Measurements from ENCODE around the gene GGT1. TPM values are rescaled to one million over a fixed set of nuclear protein-coding genes. Genes with fewer than 3 reads are reported as not detected.

GGT1 gene
- polyA plus RNA-seq, 1 donor (not counting 4 experiments of a cell fraction or from before 2014, with no cell fraction given), result 5.8 TPM

- H3K27me3 ChIP-seq (ENCODE audit: control insufficient read depth, extremely low read depth, insufficient read depth, low read length), result no peaks in the 10 kb centered on the region
- peaks cover 30% of the 10 kb centered on the region for H3K79me2 ChIP-seq (ENCODE audit: control insufficient read depth, insufficient read depth, low read length)
- FAIRE-seq (no peak), DNase-seq (ENCODE audit: low read depth, low spot score) (no peak)
- no peak for TF ChIP-seq EZH2 (IDR thresholded peaks at IDR 0.05; ENCODE audit: low read length)
- TF ChIP-seq, protein P1, sequence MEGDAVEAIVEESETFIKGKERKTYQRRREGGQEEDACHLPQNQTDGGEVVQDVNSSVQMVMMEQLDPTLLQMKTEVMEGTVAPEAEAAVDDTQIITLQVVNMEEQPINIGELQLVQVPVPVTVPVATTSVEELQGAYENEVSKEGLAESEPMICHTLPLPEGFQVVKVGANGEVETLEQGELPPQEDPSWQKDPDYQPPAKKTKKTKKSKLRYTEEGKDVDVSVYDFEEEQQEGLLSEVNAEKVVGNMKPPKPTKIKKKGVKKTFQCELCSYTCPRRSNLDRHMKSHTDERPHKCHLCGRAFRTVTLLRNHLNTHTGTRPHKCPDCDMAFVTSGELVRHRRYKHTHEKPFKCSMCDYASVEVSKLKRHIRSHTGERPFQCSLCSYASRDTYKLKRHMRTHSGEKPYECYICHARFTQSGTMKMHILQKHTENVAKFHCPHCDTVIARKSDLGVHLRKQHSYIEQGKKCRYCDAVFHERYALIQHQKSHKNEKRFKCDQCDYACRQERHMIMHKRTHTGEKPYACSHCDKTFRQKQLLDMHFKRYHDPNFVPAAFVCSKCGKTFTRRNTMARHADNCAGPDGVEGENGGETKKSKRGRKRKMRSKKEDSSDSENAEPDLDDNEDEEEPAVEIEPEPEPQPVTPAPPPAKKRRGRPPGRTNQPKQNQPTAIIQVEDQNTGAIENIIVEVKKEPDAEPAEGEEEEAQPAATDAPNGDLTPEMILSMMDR (optimal IDR thresholded peaks at IDR 0.05 in 1 of 3, IDR thresholded peaks at IDR 0.05 in 1 of 3, conservative IDR thresholded peaks at IDR 0.05 in 1 of 3; ENCODE audit: extremely low read depth in 1 of 3, insufficient read depth in 2 of 3, low read length in 3 of 3), result no peak
- H3K27ac ChIP-seq (ENCODE audit: control insufficient read depth, insufficient read depth, low read length), result no peak overlapping the region
- no peak overlapping the region for H3K4me2 ChIP-seq (ENCODE audit: control insufficient read depth, extremely low read depth, insufficient read depth, low read depth, low read length)
- H3K9me3 ChIP-seq (ENCODE audit: control insufficient read depth, low read depth, low read length), result no peaks in the 10 kb centered on the region
- no peak overlapping the region for H3K4me3 ChIP-seq (ENCODE audit: control insufficient read depth in 2 of 3, extremely low read depth in 1 of 3, insufficient read depth in 2 of 3, low read depth in 1 of 3, low read length in 3 of 3)
- dilution Hi-C loops (cut with MboI; ENCODE audit: extremely low pct_ligation_motif_present, low sequenced_read_pairs), result no loop called here
- H4K20me1 ChIP-seq (ENCODE audit: control insufficient read depth, extremely low read depth, insufficient read depth, low read length), result peaks cover 6% of the 10 kb centered on the region
- peaks cover 24 to 41% of the 10 kb centered on the region in 2 experiments for H3K36me3 ChIP-seq (ENCODE audit: control insufficient read depth in 2 of 2, extremely low read depth in 1 of 2, insufficient read depth in 2 of 2, low read length in 2 of 2)
- no peaks in the 10 kb centered on the region for H3K4me1 ChIP-seq (ENCODE audit: control insufficient read depth, extremely low read depth, insufficient read depth, low read length)
- no peak overlapping the region for H2AFZ ChIP-seq (ENCODE audit: control insufficient read depth, low read length)
- H3K9me1 ChIP-seq (ENCODE audit: control insufficient read depth, extremely low read depth, insufficient read depth, low read length), result no peaks in the 10 kb centered on the region
- no peak overlapping the region for H3K9ac ChIP-seq (ENCODE audit: control insufficient read depth, extremely low read depth, insufficient read depth, low read length)
These were observed 31.7 kb upstream of the GGT1 start for GRCh38 chr22:24571266-24571665.

- Histone ChIP-seq H3K27ac (ENCODE audit: control insufficient read depth, insufficient read depth, low read length) (peak overlapping the region; percentile 52), H4K20me1 (ENCODE audit: control insufficient read depth, extremely low read depth, insufficient read depth, low read length) (no peaks in the 10 kb centered on the region), H3K79me2 (ENCODE audit: control insufficient read depth, insufficient read depth, low read length) (no peaks in the 10 kb centered on the region), H3K4me3 (ENCODE audit: control insufficient read depth in 2 of 3, extremely low read depth in 1 of 3, insufficient read depth in 2 of 3, low read depth in 1 of 3, low read length in 3 of 3) (no peak overlapping the region), H3K9me1 (ENCODE audit: control insufficient read depth, extremely low read depth, insufficient read depth, low read length) (no peaks in the 10 kb centered on the region), H3K9ac (ENCODE audit: control insufficient read depth, extremely low read depth, insufficient read depth, low read length) (peak overlapping the region; percentile 10), H3K4me2 (ENCODE audit: control insufficient read depth, extremely low read depth, insufficient read depth, low read depth, low read length) (no peak overlapping the region), H2AFZ (ENCODE audit: control insufficient read depth, low read length) (no peak overlapping the region), H3K9me3 (ENCODE audit: control insufficient read depth, low read depth, low read length) (no peaks in the 10 kb centered on the region), H3K4me1 (ENCODE audit: control insufficient read depth, extremely low read depth, insufficient read depth, low read length) (peaks cover 34% of the 10 kb centered on the region), H3K36me3 (ENCODE audit: control insufficient read depth in 2 of 2, extremely low read depth in 1 of 2, insufficient read depth in 2 of 2, low read length in 2 of 2) (peaks cover 6 to 19% of the 10 kb centered on the region in 2 experiments), H3K27me3 (ENCODE audit: control insufficient read depth, extremely low read depth, insufficient read depth, low read length) (no peaks in the 10 kb centered on the region)
- FAIRE-seq, result no peak
- DNase-seq (ENCODE audit: low read depth, low spot score), result no peak
- dilution Hi-C loops (cut with MboI; ENCODE audit: extremely low pct_ligation_motif_present, low sequenced_read_pairs), result no loop called here
- TF ChIP-seq, protein P1 (optimal IDR thresholded peaks at IDR 0.05 in 1 of 3, IDR thresholded peaks at IDR 0.05 in 1 of 3, conservative IDR thresholded peaks at IDR 0.05 in 1 of 3; ENCODE audit: extremely low read depth in 1 of 3, insufficient read depth in 2 of 3, low read length in 3 of 3), result no peak
- no peak for TF ChIP-seq EZH2 (IDR thresholded peaks at IDR 0.05; ENCODE audit: low read length)
These were observed 26.2 kb upstream of the GGT1 start for GRCh38 chr22:24576778-24577177.

Measured in keratinocyte (primary cell).